SK-N-MC (cell line): ENCODE data around the gene PTPRC.

Experiments
- EZH2 ChIP-seq: fragments of 200-600 bp; sonication (generic); IDR thresholded peaks from one replicate; pipeline ENCODE4 v1.6.1; 2017; ENCODE audit warnings: antibody characterized with exemption
- FOXP2 ChIP-seq: optimal IDR thresholded peaks from 2 replicates; pipeline ENCODE3; 2011; ENCODE audit warnings: mild to moderate bottlenecking, moderate library complexity; ENCODE audit not compliant: insufficient read depth; ENCODE audit errors: extremely low read length, control extremely low read depth
- POLR2AphosphoS5 ChIP-seq: IDR thresholded peaks from 2 replicates; pipeline ENCODE4 v1.6.1; 2012; ENCODE audit warnings: mild to moderate bottlenecking, low read depth, low read length, borderline replicate concordance

- no peak for TF ChIP-seq POLR2AphosphoS5
- TF ChIP-seq EZH2: no peak
- TF ChIP-seq FOXP2: no peak
Observed at GRCh38 chr1:198599749-198600148, 39.1 kb upstream of the PTPRC start.
